ENCODE data around the gene MRPS18B. TPM values are rescaled to one million over a fixed set of nuclear protein-coding genes. Genes with fewer than 3 reads are reported as not detected.

Gene MRPS18B
- 34.2 TPM for polyA plus RNA-seq (2013)

GRCh38 chr6:30617565-30618269, at the start of gene MRPS18B:
TSS of gene MRPS18B (plus strand) at chr6:30617840. CDS start at chr6:30617866, 26 bp downstream.
- WGBS (ENCODE audit: insufficient coverage): under 1% methylated on average over 29 of the region's 34 CpGs

DNA sequence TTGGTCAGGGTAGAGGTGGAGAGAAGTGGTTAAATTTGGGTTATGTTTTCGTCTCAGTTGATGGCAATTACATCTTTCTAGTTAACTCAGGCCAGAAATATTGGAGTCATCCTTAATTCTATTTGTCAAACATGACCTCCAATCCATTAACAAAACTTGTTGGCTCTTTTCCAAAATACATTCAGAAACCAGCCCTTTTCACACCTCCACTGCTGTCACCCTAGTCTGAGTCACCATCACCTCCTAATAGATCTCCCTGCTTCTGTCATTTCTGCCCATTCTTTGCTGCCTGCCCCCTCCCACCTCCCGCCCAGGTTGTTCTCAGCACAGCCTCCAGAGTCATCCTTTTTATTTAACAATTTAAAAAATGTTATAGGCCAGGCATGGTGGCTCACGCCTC, 49.4 kb upstream of the MRPS18B start:
- ChIA-PET CTCF (interaction anchor here (1.9 kb wide), 1 partner anchor 22 kb away, joined by 4 read pairs; no protein-coding TSS in a partner anchor), POLR2A (no interaction called here)
- H3K4me1 ChIP-seq (ENCODE audit: control extremely low read depth in 1 of 4, control insufficient read depth in 4 of 4, insufficient read depth in 4 of 4, low read length in 3 of 4): peaks cover 11 to 29% (median 24%) of the 10 kb centered on the region in 4 experiments
- WGBS (ENCODE audit: insufficient coverage): 100% methylated on average over 1 of the region's 3 CpGs
- no peaks in the 10 kb centered on the region for H3K27me3 ChIP-seq (replicated peaks in 2 of 5; ENCODE audit: control insufficient read depth in 4 of 5, insufficient read depth in 5 of 5, low read length in 4 of 5)
- H3K27ac ChIP-seq (ENCODE audit: insufficient read depth in 1 of 2, low read depth in 1 of 2, low read length in 2 of 2, poor library complexity in 1 of 2, severe bottlenecking in 2 of 2): no peak overlapping the region
- H3K9me3 ChIP-seq (ENCODE audit: control extremely low read depth in 1 of 5, control insufficient read depth in 4 of 5, insufficient read depth in 2 of 5, low read depth in 1 of 5, low read length in 4 of 5): no peaks in the 10 kb centered on the region
- H3K36me3 ChIP-seq (ENCODE audit: control insufficient read depth in 4 of 4, insufficient read depth in 4 of 4, low read length in 3 of 4): peaks cover 0 to 6% (median 4%) of the 10 kb centered on the region in 4 experiments
- H3K4me3 ChIP-seq (ENCODE audit: control insufficient read depth in 1 of 7, extremely low read depth in 1 of 7, insufficient read depth in 4 of 7, low read depth in 2 of 7, low read length in 6 of 7): no peak overlapping the region
- no peak for DNase-seq

More at GRCh38 chr6:30617565-30618269, at the start of gene MRPS18B:
- peak; percentile 99 to 100 (median 99) for DNase-seq
- H3K9me3 ChIP-seq (ENCODE audit: control extremely low read depth in 1 of 5, control insufficient read depth in 4 of 5, insufficient read depth in 2 of 5, low read depth in 1 of 5, low read length in 4 of 5): no peaks in the 10 kb centered on the region
- POLR2A ChIA-PET: interaction anchor here (0.6 to 1.6 kb wide), 12 partner anchors 9 to 970 kb away, joined by 3 to 19 read pairs (median 4); partner anchors contain the start of genes ATAT1 and GNL1
- H3K27ac ChIP-seq (ENCODE audit: insufficient read depth in 1 of 2, low read depth in 1 of 2, low read length in 2 of 2, poor library complexity in 1 of 2, severe bottlenecking in 2 of 2): peak within 1 kb of the TSS; percentile 100
- peaks cover 18 to 34% (median 27%) of the 10 kb centered on the region in 4 experiments for H3K4me1 ChIP-seq (ENCODE audit: control extremely low read depth in 1 of 4, control insufficient read depth in 4 of 4, insufficient read depth in 4 of 4, low read length in 3 of 4)
- peak within 1 kb of the TSS; percentile 74 to 100 (median 100) for H3K4me3 ChIP-seq (ENCODE audit: control insufficient read depth in 1 of 7, extremely low read depth in 1 of 7, insufficient read depth in 4 of 7, low read depth in 2 of 7, low read length in 6 of 7)
- H3K36me3 ChIP-seq (ENCODE audit: control insufficient read depth in 4 of 4, insufficient read depth in 4 of 4, low read length in 3 of 4): peaks cover 1 to 46% (median 26%) of the 10 kb centered on the region in 4 experiments
- CTCF ChIA-PET: interaction anchor here (0.8 to 2.4 kb wide), 9 partner anchors 9 to 153 kb away, joined by 3 to 12 read pairs (median 4); partner anchors contain the start of gene ATAT1
- no peaks in the 10 kb centered on the region for H3K27me3 ChIP-seq (replicated peaks in 2 of 5; ENCODE audit: control insufficient read depth in 4 of 5, insufficient read depth in 5 of 5, low read length in 4 of 5)

DNA sequence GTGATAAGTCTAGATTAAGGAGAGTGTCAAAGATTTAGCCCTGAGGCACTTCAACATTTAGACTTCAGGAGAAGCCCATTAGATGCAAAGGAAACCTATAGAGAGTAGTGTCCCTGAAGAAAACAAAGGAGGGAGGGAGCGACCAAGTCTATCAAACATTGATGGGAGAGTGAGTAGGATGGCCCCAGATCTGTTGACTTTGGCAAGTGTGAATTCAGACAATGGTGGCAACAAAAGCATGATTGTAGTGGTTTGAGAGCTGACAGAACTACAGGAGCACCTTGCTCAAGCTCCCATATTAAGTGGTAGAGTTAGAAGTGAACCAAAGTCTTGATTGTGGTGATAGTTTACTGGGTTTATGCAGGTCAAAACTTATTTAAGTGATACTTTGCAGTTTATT, 47.4 kb upstream of the MRPS18B start:
- Histone ChIP-seq H3K27ac (ENCODE audit: insufficient read depth in 1 of 2, low read depth in 1 of 2, low read length in 2 of 2, poor library complexity in 1 of 2, severe bottlenecking in 2 of 2) (peak overlapping the region in 1 of 2 experiments; percentile 95), H3K36me3 (ENCODE audit: control insufficient read depth in 4 of 4, insufficient read depth in 4 of 4, low read length in 3 of 4) (peaks cover 0 to 18% (median 4%) of the 10 kb centered on the region in 4 experiments), H3K9me3 (ENCODE audit: control extremely low read depth in 1 of 5, control insufficient read depth in 4 of 5, insufficient read depth in 2 of 5, low read depth in 1 of 5, low read length in 4 of 5) (no peaks in the 10 kb centered on the region), H3K4me1 (ENCODE audit: control extremely low read depth in 1 of 4, control insufficient read depth in 4 of 4, insufficient read depth in 4 of 4, low read length in 3 of 4) (peaks cover 11 to 36% (median 26%) of the 10 kb centered on the region in 4 experiments), H3K4me3 (ENCODE audit: control insufficient read depth in 1 of 7, extremely low read depth in 1 of 7, insufficient read depth in 4 of 7, low read depth in 2 of 7, low read length in 6 of 7) (peak overlapping the region in 6 of 7 experiments; percentile 83 to 97 (median 95)), H3K27me3 (replicated peaks in 2 of 5; ENCODE audit: control insufficient read depth in 4 of 5, insufficient read depth in 5 of 5, low read length in 4 of 5) (no peaks in the 10 kb centered on the region)
- CTCF ChIA-PET: interaction anchor here (0.5 to 2.3 kb wide), 9 partner anchors 14 to 118 kb away, joined by 3 to 10 read pairs (median 5); partner anchors contain the start of genes GNL1 and PRR3
- no peak for DNase-seq
- WGBS (ENCODE audit: insufficient coverage): 86% methylated on average over 1 of the region's 1 CpG
- POLR2A ChIA-PET: interaction anchor here (0.6 to 2.1 kb wide), 5 partner anchors 15 to 158 kb away, joined by 3 to 8 read pairs (median 6); partner anchors contain the start of gene GNL1

DNA sequence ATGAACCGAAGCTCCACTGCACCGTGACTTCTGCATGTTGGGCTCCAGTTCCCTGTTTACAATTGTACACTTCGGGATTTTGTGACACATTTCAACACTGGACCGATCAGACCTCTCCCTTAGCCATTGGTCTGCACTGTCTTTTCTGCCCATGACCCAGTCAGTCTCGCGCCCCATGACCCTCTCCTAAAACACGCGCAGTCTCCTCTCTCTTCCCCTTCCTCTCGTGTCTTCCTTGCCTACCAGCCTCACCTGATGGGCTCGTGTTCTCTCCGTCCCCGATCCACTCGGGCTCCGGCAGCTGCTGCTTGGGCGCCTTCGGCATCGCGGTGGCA, 46.9 kb upstream of the MRPS18B start:
- no peaks in the 10 kb centered on the region for H3K27me3 ChIP-seq (replicated peaks in 2 of 5; ENCODE audit: control insufficient read depth in 4 of 5, insufficient read depth in 5 of 5, low read length in 4 of 5)
- peaks cover 0 to 22% (median 4%) of the 10 kb centered on the region in 4 experiments for H3K36me3 ChIP-seq (ENCODE audit: control insufficient read depth in 4 of 4, insufficient read depth in 4 of 4, low read length in 3 of 4)
- H3K4me1 ChIP-seq (ENCODE audit: control extremely low read depth in 1 of 4, control insufficient read depth in 4 of 4, insufficient read depth in 4 of 4, low read length in 3 of 4): peaks cover 11 to 36% (median 26%) of the 10 kb centered on the region in 4 experiments
- POLR2A ChIA-PET: interaction anchor here (0.6 to 2.1 kb wide), 6 partner anchors 15 to 158 kb away, joined by 3 to 8 read pairs (median 6); partner anchors contain the start of gene GNL1
- 0% methylated on average over 15 of the region's 18 CpGs for WGBS (ENCODE audit: insufficient coverage)
- DNase-seq: no peak
- H3K4me3 ChIP-seq (ENCODE audit: control insufficient read depth in 1 of 7, extremely low read depth in 1 of 7, insufficient read depth in 4 of 7, low read depth in 2 of 7, low read length in 6 of 7): peak overlapping the region; percentile 83 to 97 (median 95)
- no peaks in the 10 kb centered on the region for H3K9me3 ChIP-seq (ENCODE audit: control extremely low read depth in 1 of 5, control insufficient read depth in 4 of 5, insufficient read depth in 2 of 5, low read depth in 1 of 5, low read length in 4 of 5)
- CTCF ChIA-PET: interaction anchor here (0.5 to 2.3 kb wide), 8 partner anchors 14 to 118 kb away, joined by 3 to 10 read pairs (median 6); partner anchors contain the start of genes GNL1 and PRR3
- H3K27ac ChIP-seq (ENCODE audit: insufficient read depth in 1 of 2, low read depth in 1 of 2, low read length in 2 of 2, poor library complexity in 1 of 2, severe bottlenecking in 2 of 2): peak overlapping the region; percentile 54 to 95

DNA sequence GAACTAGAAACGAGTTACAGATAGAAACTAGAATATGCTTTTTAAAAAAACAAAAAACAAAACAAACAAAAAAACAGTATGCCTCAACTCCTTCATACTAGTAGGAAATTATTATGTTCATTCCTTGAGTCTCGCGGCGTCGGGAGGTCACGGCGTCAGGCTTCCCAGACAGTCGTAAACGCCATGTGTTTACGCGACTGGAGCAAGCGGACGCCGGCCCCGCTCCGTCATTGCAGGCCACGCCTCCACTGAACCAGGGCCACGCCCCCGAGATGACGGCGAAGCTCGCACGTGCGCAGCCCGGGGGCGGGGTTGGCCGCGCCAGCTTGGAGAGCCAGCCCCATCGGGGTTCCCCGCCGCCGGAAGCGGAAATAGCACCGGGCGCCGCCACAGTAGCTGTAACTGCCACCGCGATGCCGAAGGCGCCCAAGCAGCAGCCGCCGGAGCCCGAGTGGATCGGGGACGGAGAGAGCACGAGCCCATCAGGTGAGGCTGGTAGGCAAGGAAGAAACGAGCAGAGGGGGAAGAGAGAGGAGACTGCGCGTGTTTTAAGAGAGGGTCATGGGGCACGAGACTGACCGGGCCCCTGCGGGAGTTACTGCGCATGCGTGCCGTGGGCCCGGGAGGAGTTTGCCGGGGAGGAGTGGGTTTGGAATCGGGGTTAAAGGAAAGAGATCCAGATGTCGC, 46.4 kb upstream of the MRPS18B start, which contains the start of gene ABCF1:
ABCF1 (plus strand) TSS at position 368 of the 687 bp plus-strand sequence; CDS start at position 414, 46 bp downstream.
- ChIA-PET CTCF (interaction anchor here (1.5 to 2.3 kb wide), 6 partner anchors 15 to 119 kb away, joined by 3 to 10 read pairs (median 7); partner anchors contain the start of genes GNL1 and PRR3), POLR2A (interaction anchor here (0.6 to 2.1 kb wide), 5 partner anchors 15 to 157 kb away, joined by 3 to 8 read pairs (median 6); partner anchors contain the start of gene GNL1)
- no peaks in the 10 kb centered on the region for H3K27me3 ChIP-seq (replicated peaks in 2 of 5; ENCODE audit: control insufficient read depth in 4 of 5, insufficient read depth in 5 of 5, low read length in 4 of 5)
- WGBS (ENCODE audit: insufficient coverage): 0% methylated on average over 57 of the region's 59 CpGs
- H3K36me3 ChIP-seq (ENCODE audit: control insufficient read depth in 4 of 4, insufficient read depth in 4 of 4, low read length in 3 of 4): peaks cover 0 to 23% (median 4%) of the 10 kb centered on the region in 4 experiments
- peak within 1 kb of the TSS; percentile 92 to 95 for H3K27ac ChIP-seq (ENCODE audit: insufficient read depth in 1 of 2, low read depth in 1 of 2, low read length in 2 of 2, poor library complexity in 1 of 2, severe bottlenecking in 2 of 2)
- DNase-seq: peak; percentile 97 to 98 (median 98)
- H3K4me1 ChIP-seq (ENCODE audit: control extremely low read depth in 1 of 4, control insufficient read depth in 4 of 4, insufficient read depth in 4 of 4, low read length in 3 of 4): peaks cover 11 to 36% (median 26%) of the 10 kb centered on the region in 4 experiments
- H3K4me3 ChIP-seq (ENCODE audit: control insufficient read depth in 1 of 7, extremely low read depth in 1 of 7, insufficient read depth in 4 of 7, low read depth in 2 of 7, low read length in 6 of 7): peak within 1 kb of the TSS; percentile 83 to 97 (median 95)
- no peaks in the 10 kb centered on the region for H3K9me3 ChIP-seq (ENCODE audit: control extremely low read depth in 1 of 5, control insufficient read depth in 4 of 5, insufficient read depth in 2 of 5, low read depth in 1 of 5, low read length in 4 of 5)

DNA sequence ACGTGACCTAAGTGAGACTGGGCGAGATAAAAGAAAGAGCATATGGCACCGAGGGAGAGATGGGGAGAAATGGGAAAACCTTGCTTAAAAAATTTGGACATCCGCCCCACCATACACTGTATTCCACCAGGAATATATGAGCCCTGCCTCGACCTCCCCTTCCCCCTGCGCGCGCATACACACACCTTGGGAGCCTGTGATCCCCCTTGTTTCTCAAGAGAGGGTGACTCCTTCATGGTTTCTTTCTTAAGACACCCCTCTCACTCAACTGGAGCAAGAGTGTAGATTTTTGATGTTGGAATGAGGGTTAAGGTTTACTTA, 45.9 kb upstream of the MRPS18B start:
- H3K27ac ChIP-seq (ENCODE audit: insufficient read depth in 1 of 2, low read depth in 1 of 2, low read length in 2 of 2, poor library complexity in 1 of 2, severe bottlenecking in 2 of 2): peak overlapping the region; percentile 92 to 95
- H3K36me3 ChIP-seq (ENCODE audit: control insufficient read depth in 4 of 4, insufficient read depth in 4 of 4, low read length in 3 of 4): peaks cover 0 to 26% (median 8%) of the 10 kb centered on the region in 4 experiments
- WGBS (ENCODE audit: insufficient coverage): 0% methylated on average over 1 of the region's 8 CpGs
- ChIA-PET POLR2A (interaction anchor here (1.7 to 2.1 kb wide), 2 partner anchors 16 to 43 kb away, joined by 6 to 8 read pairs; partner anchors contain the start of gene GNL1), CTCF (interaction anchor here (1.6 to 2.3 kb wide), 3 partner anchors 15 to 119 kb away, joined by 3 to 10 read pairs (median 8); partner anchors contain the start of genes GNL1 and PRR3)
- no peak for DNase-seq
- peaks cover 11 to 36% (median 26%) of the 10 kb centered on the region in 4 experiments for H3K4me1 ChIP-seq (ENCODE audit: control extremely low read depth in 1 of 4, control insufficient read depth in 4 of 4, insufficient read depth in 4 of 4, low read length in 3 of 4)
- no peaks in the 10 kb centered on the region for H3K27me3 ChIP-seq (replicated peaks in 2 of 5; ENCODE audit: control insufficient read depth in 4 of 5, insufficient read depth in 5 of 5, low read length in 4 of 5)
- H3K4me3 ChIP-seq (ENCODE audit: control insufficient read depth in 1 of 7, extremely low read depth in 1 of 7, insufficient read depth in 4 of 7, low read depth in 2 of 7, low read length in 6 of 7): peak overlapping the region; percentile 83 to 97 (median 95)
- H3K9me3 ChIP-seq (ENCODE audit: control extremely low read depth in 1 of 5, control insufficient read depth in 4 of 5, insufficient read depth in 2 of 5, low read depth in 1 of 5, low read length in 4 of 5): no peaks in the 10 kb centered on the region
